ENCODE data around the gene ASB2. TPM values are rescaled to one million over a fixed set of nuclear protein-coding genes. Genes with fewer than 3 reads are reported as not detected.
A peak's percentile ranks its signal among the peaks of the same experiment; 100 is the strongest.

Gene ASB2
- total RNA-seq, 2 donors from 2014 or later = 115 to 187 TPM

- H3K4me1 ChIP-seq = peaks cover 0 to 15% of the 10 kb centered on the region in 2 donors
- peak overlapping the region; percentile 28 to 78 for H3K27ac ChIP-seq
- no peak for TF ChIP-seq CTCF (IDR thresholded peaks at IDR 0.05)
- no peaks in the 10 kb centered on the region for H3K27me3 ChIP-seq
- H3K4me3 ChIP-seq = no peak overlapping the region
- peaks cover 86% of the 10 kb centered on the region for H3K36me3 ChIP-seq
- H3K9me3 ChIP-seq = no peaks in the 10 kb centered on the region
- DNase-seq (ENCODE audit: low spot score) = no peak
Measured at GRCh38 chr14:93947282-93947681, 29.1 kb downstream of the ASB2 start.

- Histone ChIP-seq H3K36me3 (peaks cover 86% of the 10 kb centered on the region), H3K27me3 (no peaks in the 10 kb centered on the region), H3K27ac (peak overlapping the region; percentile 70 to 78), H3K4me3 (no peak overlapping the region), H3K4me1 (peaks cover 0 to 15% of the 10 kb centered on the region in 2 donors), H3K9me3 (no peaks in the 10 kb centered on the region)
- no peak for TF ChIP-seq CTCF (IDR thresholded peaks at IDR 0.05)
- DNase-seq (ENCODE audit: low spot score) = no peak
Measured at GRCh38 chr14:93946541-93947090, 29.8 kb downstream of the ASB2 start.

- H3K9me3 ChIP-seq = no peaks in the 10 kb centered on the region
- peak overlapping the region; percentile 70 to 78 for H3K27ac ChIP-seq
- H3K4me1 ChIP-seq = peaks cover 0 to 15% of the 10 kb centered on the region in 2 donors
- no peak overlapping the region for H3K4me3 ChIP-seq
- no peak for DNase-seq (ENCODE audit: low spot score)
- no peaks in the 10 kb centered on the region for H3K27me3 ChIP-seq
- TF ChIP-seq CTCF (IDR thresholded peaks at IDR 0.05) = no peak
- peaks cover 86% of the 10 kb centered on the region for H3K36me3 ChIP-seq
Measured at GRCh38 chr14:93946104-93946503, 30.3 kb downstream of the ASB2 start.

- H3K27me3 ChIP-seq = no peaks in the 10 kb centered on the region
- H3K9me3 ChIP-seq = no peaks in the 10 kb centered on the region
- H3K27ac ChIP-seq = peak overlapping the region; percentile 70 to 78
- peaks cover 0 to 15% of the 10 kb centered on the region in 2 donors for H3K4me1 ChIP-seq
- no peak for TF ChIP-seq CTCF (IDR thresholded peaks at IDR 0.05)
- H3K4me3 ChIP-seq = no peak overlapping the region
- H3K36me3 ChIP-seq = peaks cover 85% of the 10 kb centered on the region
- DNase-seq (ENCODE audit: low spot score) = no peak
Measured at GRCh38 chr14:93945070-93945399, 31.3 kb downstream of the ASB2 start.

- peak overlapping the region; percentile 70 to 78 for H3K27ac ChIP-seq
- no peaks in the 10 kb centered on the region for H3K9me3 ChIP-seq
- peaks cover 0 to 15% of the 10 kb centered on the region in 2 donors for H3K4me1 ChIP-seq
- peaks cover 81% of the 10 kb centered on the region for H3K36me3 ChIP-seq
- no peak for TF ChIP-seq CTCF (IDR thresholded peaks at IDR 0.05)
- no peaks in the 10 kb centered on the region for H3K27me3 ChIP-seq
- DNase-seq (ENCODE audit: low spot score) = no peak
- H3K4me3 ChIP-seq = no peak overlapping the region
Measured at GRCh38 chr14:93944348-93945069, 31.9 kb downstream of the ASB2 start.
